AG20443 (cell line): Measurements from ENCODE around the gene ANAPC1.
"Not testable (repeated sequence)": the region's sequence is repeated elsewhere in the genome, so short reads cannot be mapped to it uniquely, and the experiment has no call there.

ENCODE experiments used
- DNase-seq: peaks from one replicate; pipeline ENCODE4 v3.0.0; 2012; ENCODE audit warnings: low spot score, mixed read lengths

ANAPC1 gene

GRCh38 chr2:111729812-111730458 lies 154.1 kb downstream of the ANAPC1 start:
- DNase-seq: not testable (repeated sequence)

GRCh38 chr2:111727611-111728110 lies 156.3 kb downstream of the ANAPC1 start:
- not testable (repeated sequence) for DNase-seq

- not testable (repeated sequence) for DNase-seq
Measured at GRCh38 chr2:111725742-111726141, 158.3 kb downstream of the ANAPC1 start.

DNA sequence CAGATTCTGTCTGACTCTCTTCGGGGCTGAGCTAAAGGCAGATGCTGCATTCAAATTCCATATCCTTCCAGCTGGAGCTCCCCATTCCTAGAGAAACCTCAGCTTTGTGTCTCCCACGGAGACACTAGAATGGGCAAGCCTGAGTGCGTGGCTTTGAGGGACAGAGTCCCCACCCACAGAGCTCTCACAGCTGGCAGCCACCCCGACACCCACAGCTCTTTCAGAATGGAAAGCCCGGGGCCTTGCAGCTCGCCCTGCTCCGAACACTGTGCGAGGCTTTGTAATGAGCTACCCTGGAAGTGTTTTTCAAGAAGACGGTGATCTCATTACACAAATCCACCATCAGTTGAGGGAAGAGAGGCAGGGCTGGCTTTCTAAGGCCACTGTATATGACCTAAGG lies 164.4 kb downstream of the ANAPC1 start:
- DNase-seq: not testable (repeated sequence)
